GM12892 (cell line): Measurements from ENCODE around the gene CORIN.

Experiments used
- POLR2A ChIP-seq: IDR thresholded peaks from 2 replicates; pipeline ENCODE4 v1.6.1; 2011; ENCODE audit warnings: low read depth, low read length, control low read depth
- POLR2AphosphoS5 ChIP-seq: IDR thresholded peaks from 2 replicates; pipeline ENCODE4 v1.6.1; 2011; ENCODE audit warnings: low read depth, low read length, control low read depth
- TAF1 ChIP-seq: IDR thresholded peaks from 2 replicates; pipeline ENCODE4 v1.6.1; 2011; ENCODE audit warnings: low read depth, mild to moderate bottlenecking, control low read depth, low read length, borderline replicate concordance

GRCh38 chr4:47752214-47752613, 85.7 kb downstream of the CORIN start:
- TF ChIP-seq POLR2AphosphoS5: no peak
- no peak for TF ChIP-seq POLR2A
- TF ChIP-seq TAF1: no peak
